DND-41 (cell line): ENCODE results near the gene MAP1A.

ENCODE experiments used
- ATAC-seq: fragments of 200-7000 bp; cut with Tn5 transposase; 3 replicates; pipeline ENCODE4 v1.9.1; 2021; ENCODE audit warnings: low read depth; ENCODE audit not compliant: insufficient read depth
- DNase-seq: peaks from one replicate; pipeline ENCODE4 v3.0.0-alpha.2; 2020
- H2AFZ ChIP-seq: 2 replicates; pipeline ENCODE4 v1.6.0; 2012; ENCODE audit warnings: low read depth, low read length
- H3K27ac ChIP-seq: 2 replicates; pipeline ENCODE4 v1.5.1; 2012; ENCODE audit warnings: low read length, inconsistent platforms
- H3K27me3 ChIP-seq: fragments of 200-600 bp; sonication (generic); 2 replicates; pipeline ENCODE4 v1.6.0; 2012; ENCODE audit warnings: low read length, mild to moderate bottlenecking, inconsistent platforms; ENCODE audit not compliant: insufficient read depth, poor library complexity
- H3K36me3 ChIP-seq: 2 replicates; pipeline ENCODE4 v1.5.1; 2012; ENCODE audit warnings: low read length, inconsistent platforms; ENCODE audit not compliant: insufficient read depth
- H3K4me1 ChIP-seq: 2 replicates; pipeline ENCODE4 v1.5.1; 2012; ENCODE audit warnings: mild to moderate bottlenecking, low read length; ENCODE audit not compliant: insufficient read depth
- H3K4me2 ChIP-seq: 2 replicates; pipeline ENCODE4 v1.6.0; 2012; ENCODE audit warnings: mild to moderate bottlenecking, moderate library complexity, low read length, inconsistent platforms; ENCODE audit not compliant: insufficient read depth
- H3K4me3 ChIP-seq, 2 experiments: fragments of 200-600 bp in 1 of 2; shearing (Covaris generic) in 1 of 2; 2 replicates each; pipeline ENCODE4 v1.5.1; 2012 to 2016; ENCODE audit warnings: inconsistent platforms in 2 of 2, low read length in 2 of 2, mild to moderate bottlenecking in 2 of 2, low read depth in 1 of 2, moderate library complexity in 1 of 2
- H3K79me2 ChIP-seq: 2 replicates; pipeline ENCODE4 v1.6.0; 2012; ENCODE audit warnings: low read length, inconsistent platforms; ENCODE audit not compliant: insufficient read depth
- H3K9ac ChIP-seq: 2 replicates; pipeline ENCODE4 v1.6.0; 2012; ENCODE audit warnings: low read depth, mild to moderate bottlenecking, inconsistent platforms, low read length, moderate library complexity
- H3K9me3 ChIP-seq: 2 replicates; pipeline ENCODE4 v1.5.1; 2012; ENCODE audit warnings: low read length, moderate library complexity, mild to moderate bottlenecking, inconsistent platforms; ENCODE audit not compliant: insufficient read depth, severe bottlenecking
- H4K20me1 ChIP-seq: 2 replicates; pipeline ENCODE4 v1.6.0; 2012; ENCODE audit warnings: low read length; ENCODE audit not compliant: insufficient read depth
- EZH2 ChIP-seq: IDR thresholded peaks from 3 replicates; pipeline ENCODE4 v1.6.1; 2012; ENCODE audit warnings: borderline replicate concordance, low read depth, mild to moderate bottlenecking, moderate library complexity, low read length, inconsistent platforms; ENCODE audit not compliant: severe bottlenecking
- TF ChIP-seq, protein P1 (sequence below): IDR thresholded peaks from 2 replicates; pipeline ENCODE4 v1.5.1; 2012; ENCODE audit warnings: borderline replicate concordance, low read length, moderate library complexity, mild to moderate bottlenecking; ENCODE audit not compliant: poor library complexity, severe bottlenecking; ENCODE audit errors: extremely low read depth

MAP1A gene

DNA sequence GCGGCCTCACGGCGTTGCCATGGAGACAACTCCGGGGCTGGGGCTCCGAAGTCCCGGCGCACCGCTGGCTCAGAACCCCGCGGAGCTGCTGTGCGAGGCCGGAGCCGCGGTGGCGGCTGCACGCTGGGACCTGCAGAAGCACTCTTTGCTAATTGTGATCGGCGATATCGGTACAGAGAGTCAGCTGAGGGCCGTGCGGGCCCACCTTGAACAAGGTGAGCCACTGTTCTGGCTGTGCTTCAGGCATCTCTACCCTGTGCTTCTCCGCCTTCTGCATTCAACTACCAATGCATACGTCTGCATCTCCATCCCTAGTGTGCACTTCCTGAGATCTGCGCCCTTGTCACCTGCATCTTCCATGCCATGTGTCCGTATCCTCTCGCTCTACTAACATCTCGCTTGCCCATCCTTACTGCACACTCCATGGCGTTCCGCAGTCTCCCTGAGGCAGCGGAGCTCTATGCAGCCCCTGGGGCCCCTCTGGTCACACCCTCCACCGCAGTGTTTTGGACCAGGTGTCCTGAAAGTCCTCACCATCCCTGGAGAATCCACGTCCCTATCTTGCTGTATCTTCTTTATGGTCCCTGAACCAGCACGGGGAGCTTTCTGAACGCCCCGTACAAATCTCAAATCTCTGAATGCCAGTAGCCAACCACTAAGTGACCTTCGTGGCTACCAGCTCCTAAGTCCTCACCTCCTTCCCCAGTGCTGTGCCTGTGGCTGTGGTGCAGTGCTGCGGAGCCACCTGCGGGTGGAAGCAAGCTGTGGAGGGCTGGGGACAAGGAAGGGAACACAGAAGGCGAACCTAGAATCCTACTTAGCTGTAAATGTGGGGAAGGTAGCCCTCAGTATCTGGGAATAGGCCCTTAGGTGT lies 6.2 kb upstream of the MAP1A start:
- DNase-seq = peak; percentile 54
- Histone ChIP-seq H4K20me1 (no peaks in the 10 kb centered on the region), H3K27ac (peak overlapping the region; percentile 56), H3K36me3 (no peaks in the 10 kb centered on the region), H3K9me3 (no peaks in the 10 kb centered on the region), H3K4me2 (peak overlapping the region; percentile 85), H2AFZ (peak overlapping the region; percentile 52), H3K4me3 (peak overlapping the region; percentile 18 to 90; a peak in 3 of 4 replicates), H3K27me3 (no peaks in the 10 kb centered on the region), H3K9ac (peak overlapping the region; percentile 46), H3K4me1 (peaks cover 73% of the 10 kb centered on the region), H3K79me2 (peaks cover 20% of the 10 kb centered on the region)
- TF ChIP-seq, protein P1, sequence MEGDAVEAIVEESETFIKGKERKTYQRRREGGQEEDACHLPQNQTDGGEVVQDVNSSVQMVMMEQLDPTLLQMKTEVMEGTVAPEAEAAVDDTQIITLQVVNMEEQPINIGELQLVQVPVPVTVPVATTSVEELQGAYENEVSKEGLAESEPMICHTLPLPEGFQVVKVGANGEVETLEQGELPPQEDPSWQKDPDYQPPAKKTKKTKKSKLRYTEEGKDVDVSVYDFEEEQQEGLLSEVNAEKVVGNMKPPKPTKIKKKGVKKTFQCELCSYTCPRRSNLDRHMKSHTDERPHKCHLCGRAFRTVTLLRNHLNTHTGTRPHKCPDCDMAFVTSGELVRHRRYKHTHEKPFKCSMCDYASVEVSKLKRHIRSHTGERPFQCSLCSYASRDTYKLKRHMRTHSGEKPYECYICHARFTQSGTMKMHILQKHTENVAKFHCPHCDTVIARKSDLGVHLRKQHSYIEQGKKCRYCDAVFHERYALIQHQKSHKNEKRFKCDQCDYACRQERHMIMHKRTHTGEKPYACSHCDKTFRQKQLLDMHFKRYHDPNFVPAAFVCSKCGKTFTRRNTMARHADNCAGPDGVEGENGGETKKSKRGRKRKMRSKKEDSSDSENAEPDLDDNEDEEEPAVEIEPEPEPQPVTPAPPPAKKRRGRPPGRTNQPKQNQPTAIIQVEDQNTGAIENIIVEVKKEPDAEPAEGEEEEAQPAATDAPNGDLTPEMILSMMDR = peak; percentile 62
- no peak for TF ChIP-seq EZH2
- no peak for ATAC-seq

DNA sequence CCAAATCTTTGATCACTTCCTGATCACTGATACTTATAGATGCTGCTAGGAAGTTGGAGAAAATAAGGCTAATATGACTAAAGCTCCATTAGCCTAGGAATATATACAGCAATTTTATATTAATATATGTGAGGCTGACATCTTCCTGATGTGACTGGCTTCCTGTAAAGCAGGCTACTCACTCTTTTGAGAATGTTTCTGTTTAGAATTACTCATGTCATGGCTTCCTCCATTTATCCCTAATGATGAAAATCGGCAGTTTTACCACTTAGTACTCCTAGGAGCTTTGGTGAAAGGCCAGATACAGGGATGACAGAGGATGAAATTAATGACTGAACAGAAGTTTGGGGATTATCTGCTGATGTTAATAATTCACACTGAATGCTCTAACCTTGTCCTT lies 3.9 kb upstream of the MAP1A start:
- H3K9me3 ChIP-seq = no peaks in the 10 kb centered on the region
- peak overlapping the region; percentile 48 for H3K4me2 ChIP-seq
- DNase-seq (no peak), ATAC-seq (no peak)
- H3K79me2 ChIP-seq = peaks cover 32% of the 10 kb centered on the region
- H3K9ac ChIP-seq = peak overlapping the region; percentile 40
- no peaks in the 10 kb centered on the region for H3K27me3 ChIP-seq
- peak overlapping the region; percentile 86 for H3K27ac ChIP-seq
- H4K20me1 ChIP-seq = no peaks in the 10 kb centered on the region
- TF ChIP-seq EZH2 = no peak
- TF ChIP-seq, protein P1 = no peak
- H3K4me3 ChIP-seq = 0 out of 4 replicates have a peak overlapping the region, but pooled peaks of 1 of the 2 experiments have one; percentile 13
- H3K36me3 ChIP-seq = no peaks in the 10 kb centered on the region
- no peak overlapping the region for H2AFZ ChIP-seq
- peaks cover 84% of the 10 kb centered on the region for H3K4me1 ChIP-seq

DNA sequence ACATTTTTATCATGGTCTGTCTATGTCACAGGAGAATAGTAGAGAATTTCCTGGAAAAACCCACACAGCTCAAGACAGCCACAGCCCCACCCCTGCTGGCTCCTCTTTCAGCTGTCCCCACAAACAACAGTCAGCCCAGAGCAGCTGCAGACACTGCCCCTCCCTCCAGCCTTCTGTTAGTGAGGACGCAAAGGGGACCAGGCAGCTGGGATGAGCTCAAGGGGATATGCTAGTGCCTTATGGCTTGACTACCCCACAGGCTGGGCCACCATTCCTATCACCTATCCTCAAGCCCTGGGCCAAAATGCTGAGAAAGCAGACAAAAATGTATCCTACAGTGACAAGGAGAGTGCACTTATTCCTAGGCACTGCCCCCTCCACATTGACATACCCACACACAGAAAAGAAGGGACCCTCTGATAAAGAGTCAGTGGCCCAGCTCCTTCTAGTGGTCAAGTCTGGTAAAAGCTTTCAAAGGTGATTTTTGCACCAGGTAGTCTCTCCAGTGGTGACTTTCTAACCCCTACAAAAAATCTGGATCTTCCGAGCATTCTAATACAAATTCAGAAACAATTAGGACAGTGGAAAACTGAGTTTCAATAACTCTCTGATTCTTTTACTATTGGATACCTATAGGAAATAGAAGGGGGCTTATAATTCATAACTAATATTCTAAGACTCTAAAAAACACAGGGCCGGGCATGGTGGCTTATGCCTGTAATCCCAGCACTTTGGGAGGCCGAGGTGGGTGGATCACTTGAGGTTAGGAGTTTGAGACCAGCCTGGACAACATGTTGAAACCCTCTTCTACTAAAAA lies 3.0 kb upstream of the MAP1A start:
- H3K9ac ChIP-seq = peak overlapping the region; percentile 40
- H4K20me1 ChIP-seq = 0 out of 2 replicates have a peak, but pooled peaks cover 2% of the 10 kb centered on the region
- H3K79me2 ChIP-seq = peaks cover 32% of the 10 kb centered on the region
- peak overlapping the region in 1 of 2 experiments; percentile 13; a peak in 1 of 4 replicates for H3K4me3 ChIP-seq
- peak overlapping the region; percentile 48 for H3K4me2 ChIP-seq
- peak; percentile 89 for DNase-seq
- H2AFZ ChIP-seq = no peak overlapping the region
- peaks cover 83% of the 10 kb centered on the region for H3K4me1 ChIP-seq
- no peaks in the 10 kb centered on the region for H3K36me3 ChIP-seq
- H3K27me3 ChIP-seq = no peaks in the 10 kb centered on the region
- peak; percentile 41 for ATAC-seq
- peak overlapping the region; percentile 86 for H3K27ac ChIP-seq
- H3K9me3 ChIP-seq = no peaks in the 10 kb centered on the region
- TF ChIP-seq, protein P1 = peak; percentile 56
- no peak for TF ChIP-seq EZH2
